ENCODE data around the gene AGAP3. TPM values are rescaled to one million over a fixed set of nuclear protein-coding genes. Genes with fewer than 3 reads are reported as not detected.

The AGAP3 gene
- total RNA-seq, 4 donors from 2014 or later: 54.9 to 74.4 (median 63.8) TPM

- no peaks in the 10 kb centered on the region for H3K27me3 ChIP-seq
- peaks cover 17 to 50% (median 31%) of the 10 kb centered on the region in 4 donors for H3K4me1 ChIP-seq
- WGBS, 2 donors (ENCODE audit: low coverage in 1 of 2): 77% methylated on average over 13 of the region's 13 CpGs; no CpG with 5 or more reads in 1 of the 2 donors
- no peak overlapping the region for H3K4me3 ChIP-seq
- H3K9me3 ChIP-seq: no peaks in the 10 kb centered on the region
- DNase-seq: no peak
- intact Hi-C loops (cut with DNase I; ENCODE audit: low total_unique reads) (loop anchor here (2.0 kb wide), 1 partner anchor 61 kb away; no protein-coding TSS in a partner anchor), in situ Hi-C loops (cut with MboI; ENCODE audit: low pct_ligation_motif_present in 1 of 4, low pct_unique_long_range_greater_than_20kb in 1 of 4, low sequenced_read_pairs in 3 of 4) (no loop called here)
- no peak for TF ChIP-seq EP300 (IDR thresholded peaks at IDR 0.05; ENCODE audit: low read depth)
- no peak for TF ChIP-seq CTCF (IDR thresholded peaks at IDR 0.05)
- H3K36me3 ChIP-seq: no peaks in the 10 kb centered on the region
- no peak overlapping the region for H3K27ac ChIP-seq
These were observed 27.3 kb downstream of the AGAP3 start for GRCh38 chr7:151113344-151114150.

- in situ Hi-C loops (cut with MboI; ENCODE audit: low pct_ligation_motif_present in 1 of 4, low pct_unique_long_range_greater_than_20kb in 1 of 4, low sequenced_read_pairs in 3 of 4): no loop called here
- intact Hi-C loops (cut with DNase I; ENCODE audit: low total_unique reads): no loop called here
- peak overlapping the region in 2 of 4 donors; percentile 7 to 44 for H3K27ac ChIP-seq
- peak; percentile 29 for DNase-seq
- H3K4me3 ChIP-seq: peak overlapping the region in 3 of 4 donors; percentile 22 to 33 (median 29)
- H3K9me3 ChIP-seq: no peaks in the 10 kb centered on the region
- TF ChIP-seq CTCF (IDR thresholded peaks at IDR 0.05) (no peak), POLR2AphosphoS5 (IDR thresholded peaks at IDR 0.05) (no peak), POLR2A (IDR thresholded peaks at IDR 0.05) (no peak), EP300 (IDR thresholded peaks at IDR 0.05; ENCODE audit: low read depth) (no peak)
- whole genome bisulfite sequencing, 2 donors (ENCODE audit: low coverage in 1 of 2): 32% methylated on average over 59 of the region's 101 CpGs; no CpG with 5 or more reads in 1 of the 2 donors
- H3K27me3 ChIP-seq: no peaks in the 10 kb centered on the region
- peaks cover 16 to 43% (median 29%) of the 10 kb centered on the region in 4 donors for H3K4me1 ChIP-seq
- peaks cover 0 to 4% (median under 1%) of the 10 kb centered on the region in 4 donors for H3K36me3 ChIP-seq
These were observed 28.1 kb downstream of the AGAP3 start for GRCh38 chr7:151114151-151115090.

- H3K4me3 ChIP-seq: peak overlapping the region in 3 of 4 donors; percentile 18 to 38 (median 20)
- WGBS, 2 donors (ENCODE audit: low coverage in 1 of 2): 36% methylated on average over 23 of the region's 114 CpGs; no CpG with 5 or more reads in 1 of the 2 donors
- intact Hi-C loops (cut with DNase I; ENCODE audit: low total_unique reads): no loop called here
- peaks cover 15 to 38% (median 27%) of the 10 kb centered on the region in 4 donors for H3K4me1 ChIP-seq
- H3K27me3 ChIP-seq: no peaks in the 10 kb centered on the region
- TF ChIP-seq EP300 (IDR thresholded peaks at IDR 0.05; ENCODE audit: low read depth) (no peak), POLR2A (IDR thresholded peaks at IDR 0.05) (no peak), CTCF (IDR thresholded peaks at IDR 0.05) (no peak)
- in situ Hi-C loops (cut with MboI; ENCODE audit: low pct_ligation_motif_present in 1 of 4, low pct_unique_long_range_greater_than_20kb in 1 of 4, low sequenced_read_pairs in 3 of 4): no loop called here
- peaks cover 0 to 12% (median 4%) of the 10 kb centered on the region in 4 donors for H3K36me3 ChIP-seq
- peak overlapping the region in 2 of 4 donors; percentile 57 to 59 for H3K27ac ChIP-seq
- DNase-seq: no peak
- no peaks in the 10 kb centered on the region for H3K9me3 ChIP-seq
These were observed 29.0 kb downstream of the AGAP3 start for GRCh38 chr7:151115121-151115835.
